ENCODE results near the gene C1orf21. TPM values are rescaled to one million over a fixed set of nuclear protein-coding genes. Genes with fewer than 3 reads are reported as not detected.

C1orf21 gene
- total and polyA plus RNA-seq, 2 of the 4 experiments (the other 2 are of a cell fraction): 6.4 to 9.9 TPM

GRCh38 chr1:184407816-184408510 is 21.1 kb downstream of the C1orf21 start:
- Histone ChIP-seq H2AFZ (replicated peaks; ENCODE audit: low read length, poor library complexity) (no peak overlapping the region), H3K56ac (ENCODE audit: extremely low read depth, insufficient read depth, low read length) (no peak overlapping the region), H2AK9ac (replicated peaks; ENCODE audit: low read depth, low read length, poor library complexity) (no peak overlapping the region), H2BK20ac (ENCODE audit: low read depth, low read length) (no peak overlapping the region), H3K27me3 (ENCODE audit: control insufficient read depth, insufficient read depth, low read length) (0 out of 2 replicates have a peak, but pooled peaks cover 4% of the 10 kb centered on the region), H4K20me1 (ENCODE audit: insufficient read depth, low read length) (peaks cover 18% of the 10 kb centered on the region), H2AK5ac (ENCODE audit: low read depth, low read length) (no peak overlapping the region), H3K9me1 (ENCODE audit: insufficient read depth, low read length) (no peaks in the 10 kb centered on the region), H3K14ac (replicated peaks; ENCODE audit: low read depth, low read length) (no peak overlapping the region), H4K8ac (ENCODE audit: low read depth in 2 of 2, low read length in 2 of 2) (no peak overlapping the region), H4K91ac (ENCODE audit: insufficient read depth, low read depth, low read length) (no peak overlapping the region), H3K36me3 (ENCODE audit: control insufficient read depth, insufficient read depth, low read length) (no peaks in the 10 kb centered on the region), H3K9ac (ENCODE audit: low read depth, low read length) (no peak overlapping the region), H3K4ac (ENCODE audit: low read depth, low read length) (no peak overlapping the region), H3K18ac (ENCODE audit: low read depth, low read length) (no peak overlapping the region), H3K4me2 (ENCODE audit: low read depth, low read length) (peak overlapping the region; percentile 57), H3K23ac (ENCODE audit: low read depth, low read length) (no peak overlapping the region), H2BK5ac (ENCODE audit: low read depth, low read length, poor library complexity, severe bottlenecking) (no peak overlapping the region), H3K9me3 (ENCODE audit: control insufficient read depth, insufficient read depth, low read length) (no peaks in the 10 kb centered on the region), H3K79me1 (ENCODE audit: low read depth in 1 of 2, low read length in 2 of 2) (peaks cover 11% of the 10 kb centered on the region in 2 experiments; a peak in 2 of 4 replicates), H2BK120ac (ENCODE audit: low read depth, low read length) (no peak overlapping the region), H3K4me3 (ENCODE audit: insufficient read depth, low read depth, low read length) (no peak overlapping the region), H3K27ac (ENCODE audit: insufficient read depth, low read length) (no peak overlapping the region), H4K5ac (ENCODE audit: low read depth, low read length) (no peak overlapping the region), H3K4me1 (ENCODE audit: control insufficient read depth, insufficient read depth, low read length) (peaks cover 11% of the 10 kb centered on the region), H2BK15ac (ENCODE audit: low read depth, low read length) (no peak overlapping the region)
- WGBS, 2 experiments (ENCODE audit: extremely low coverage in 2 of 2, insufficient read length in 1 of 2): no CpG with 5 or more reads among the region's 5 CpGs
- POLR2A ChIA-PET (ENCODE audit: unreplicated experiment): no interaction called here
- dilution Hi-C loops (cut with HindIII; ENCODE audit: low sequenced_read_pairs, unreplicated experiment): no loop called here
- TF ChIP-seq SMC3 (IDR thresholded peaks at IDR 0.05; ENCODE audit: low read depth, low read length) (no peak), CEBPB (IDR thresholded peaks at IDR 0.05; ENCODE audit: low read depth, low read length) (peak; percentile 76), FOS (IDR thresholded peaks at IDR 0.05; ENCODE audit: low read depth, low read length) (no peak), ELK1 (IDR thresholded peaks at IDR 0.05; ENCODE audit: borderline replicate concordance, low read depth, low read length) (no peak), CTCF (conservative IDR thresholded peaks at IDR 0.05; ENCODE audit: low read depth, low read length) (no peak), MAZ (IDR thresholded peaks at IDR 0.05; ENCODE audit: borderline replicate concordance, low read depth, low read length) (no peak)
- CTCF ChIA-PET: no interaction called here
- ATAC-seq (ENCODE audit: low read depth) (peak; percentile 80), DNase-seq (peak; percentile 80)
- in situ Hi-C loops (cut with MboI; ENCODE audit: low sequenced_read_pairs): no loop called here
- no TSS peak for BruUV-seq (replicated peaks)
- intact Hi-C loops (cut with micrococcal nuclease): no loop called here
